CD4-positive, alpha-beta memory T cell (primary cell): ENCODE measurements around the gene HCFC1. TPM values are rescaled to one million over a fixed set of nuclear protein-coding genes. Genes with fewer than 3 reads are reported as not detected.
A peak's percentile ranks its signal among the peaks of the same experiment; 100 is the strongest.

Experiments
- CTCF ChIA-PET: fragments of 350-600 bp; sonication (Branson Sonifier 250); formaldehyde crosslinking; loops from one replicate; lab custom pipeline; 2021; ENCODE audit warnings: inconsistent platforms; ENCODE audit not compliant: partially characterized antibody; lab: Charles Lee
- POLR2A ChIA-PET: fragments of 350-600 bp; sonication (Branson Sonifier 250); formaldehyde crosslinking; loops from one replicate; lab custom pipeline; 2021; ENCODE audit not compliant: partially characterized antibody; lab: Charles Lee
- DNase-seq, 5 donors: peaks; one replicate each; pipeline versions ENCODE4 v3.0.0 to v3.0.0-alpha.2; 2020 to 2022; ENCODE audit warnings: mixed read lengths in 1 of 5
- H3K27ac ChIP-seq: one replicate; pipeline ENCODE4 v1.7.0; 2013; ENCODE audit warnings: low read depth, low read length
- H3K27me3 ChIP-seq: 2 replicates; pipeline ENCODE4 v1.7.0; 2013; ENCODE audit warnings: mild to moderate bottlenecking, low read length, moderate library complexity; ENCODE audit not compliant: insufficient read depth
- H3K36me3 ChIP-seq: 2 replicates; pipeline ENCODE4 v1.7.0; 2013; ENCODE audit warnings: mild to moderate bottlenecking, low read length, moderate library complexity; ENCODE audit not compliant: insufficient read depth
- H3K4me1 ChIP-seq: 2 replicates; pipeline ENCODE4 v1.7.0; 2013; ENCODE audit warnings: mild to moderate bottlenecking, low read length, moderate library complexity; ENCODE audit not compliant: insufficient read depth
- H3K4me3 ChIP-seq, 2 donors: one replicate each; pipeline ENCODE4 v1.7.0; 2013; ENCODE audit warnings: low read length in 2 of 2, mild to moderate bottlenecking in 1 of 2
- H3K9me3 ChIP-seq, 2 donors: one replicate each; pipeline ENCODE4 v1.7.0; 2013; ENCODE audit warnings: low read length in 2 of 2, control low read depth in 1 of 2; ENCODE audit not compliant: control insufficient read depth in 1 of 2
- H3K27ac Mint-ChIP-seq, 7 donors: one replicate each; pipeline ENCODE4 v1.8.0; 2020 to 2021; ENCODE audit warnings: mixed read lengths in 7 of 7, mild to moderate bottlenecking in 6 of 7, inconsistent platforms in 3 of 7, moderate library complexity in 3 of 7
- H3K27me3 Mint-ChIP-seq, 2 donors: one replicate each; pipeline ENCODE4 v1.8.0; 2020 to 2021; ENCODE audit warnings: mixed read lengths in 2 of 2
- H3K36me3 Mint-ChIP-seq, 2 donors: one replicate each; pipeline ENCODE4 v1.8.0; 2020 to 2021; ENCODE audit warnings: mixed read lengths in 2 of 2, inconsistent platforms in 1 of 2, mild to moderate bottlenecking in 1 of 2
- H3K4me1 Mint-ChIP-seq, 4 donors: one replicate each; pipeline ENCODE4 v1.8.0; 2020 to 2021; ENCODE audit warnings: mixed read lengths in 4 of 4, mild to moderate bottlenecking in 1 of 4
- H3K4me3 Mint-ChIP-seq, 8 donors: one replicate each; pipeline ENCODE4 v1.8.0; 2020 to 2021; ENCODE audit warnings: mixed read lengths in 8 of 8, mild to moderate bottlenecking in 7 of 8, moderate library complexity in 6 of 8, inconsistent platforms in 3 of 8
- H3K9me3 Mint-ChIP-seq, 8 donors: one replicate each; pipeline ENCODE4 v1.8.0; 2020 to 2021; ENCODE audit warnings: mixed read lengths in 8 of 8, mild to moderate bottlenecking in 5 of 8, inconsistent platforms in 3 of 8, moderate library complexity in 1 of 8
- intact Hi-C: fragments of 100-400 bp; cut with micrococcal nuclease; formaldehyde crosslinking; loops from one replicate; pipeline ENCODE4 v1.15.1; 2023
- polyA plus RNA-seq, 2 donors: library from polyadenylated mRNA; unstranded; fragments of 300-500 nt; fragmentation: Illumina TruSeq; gene quantifications; one replicate each; pipeline ENCODE4 v1.2.3, GENCODE V29; 2021
- total RNA-seq, 2 experiments: library from RNA; stranded (reverse); gene quantifications; one replicate each; pipeline ENCODE4 v1.2.3, GENCODE V29; 2021

Gene HCFC1
- total and polyA plus RNA-seq, 4 experiments from 2014 or later = 1.6 to 53.4 (median 33.7) TPM

DNA sequence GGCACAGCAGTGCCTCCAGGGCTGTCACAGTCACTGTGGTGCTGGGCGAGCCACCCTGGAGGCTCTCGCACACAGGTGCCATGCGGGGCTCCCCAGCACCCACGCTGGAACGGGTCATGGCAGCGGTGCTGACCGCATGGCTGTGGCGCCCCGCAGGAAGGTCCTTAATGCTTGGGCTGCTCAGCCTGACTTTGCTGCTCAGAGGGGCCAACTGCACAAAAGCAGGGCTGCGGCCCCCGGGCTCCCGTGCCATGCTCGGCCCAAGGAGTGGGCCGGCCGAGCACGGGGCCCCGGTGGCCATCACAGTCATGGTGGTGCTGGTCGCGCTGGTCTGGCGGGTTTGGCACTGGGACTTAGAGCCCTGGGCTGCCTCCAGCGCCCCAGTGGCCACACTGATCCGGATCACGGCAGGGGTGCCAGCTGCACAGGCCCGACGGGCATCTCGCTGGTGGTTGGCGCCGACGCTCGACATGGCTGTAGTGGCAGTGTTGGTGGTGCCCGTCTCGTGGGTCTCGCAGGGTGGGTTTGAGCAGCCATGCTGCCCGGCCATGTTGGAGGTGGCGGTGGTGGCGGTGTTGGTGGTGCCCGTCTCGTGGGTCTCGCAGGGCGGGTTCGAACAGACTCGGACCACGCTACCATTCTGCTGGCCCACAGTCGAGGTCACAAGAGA, 16.9 kb downstream of the HCFC1 start:
- Mint-ChIP-seq H3K4me1 (peaks cover 0 to 7% (median 2%) of the 10 kb centered on the region in 4 donors), H3K9me3 (peaks cover 0 to 6% (median 0%) of the 10 kb centered on the region in 8 donors), H3K27me3 (no peaks in the 10 kb centered on the region), H3K4me3 (no peak overlapping the region), H3K36me3 (peaks cover 45 to 46% of the 10 kb centered on the region in 2 donors), H3K27ac (peak overlapping the region in 3 of 7 donors; percentile 65 to 81 (median 77))
- intact Hi-C loops = loop anchor here (5.0 kb wide), 1 partner anchor 267 kb away; the partner anchor contains the start of gene SLC6A8
- DNase-seq = peak in 1 of 5 donors; percentile 18
- Histone ChIP-seq H3K27me3 (no peaks in the 10 kb centered on the region), H3K9me3 (no peaks in the 10 kb centered on the region), H3K27ac (no peak overlapping the region), H3K36me3 (peaks cover 60% of the 10 kb centered on the region), H3K4me3 (no peak overlapping the region), H3K4me1 (peaks cover 4% of the 10 kb centered on the region)
- ChIA-PET CTCF (no interaction called here), POLR2A (no interaction called here)

DNA sequence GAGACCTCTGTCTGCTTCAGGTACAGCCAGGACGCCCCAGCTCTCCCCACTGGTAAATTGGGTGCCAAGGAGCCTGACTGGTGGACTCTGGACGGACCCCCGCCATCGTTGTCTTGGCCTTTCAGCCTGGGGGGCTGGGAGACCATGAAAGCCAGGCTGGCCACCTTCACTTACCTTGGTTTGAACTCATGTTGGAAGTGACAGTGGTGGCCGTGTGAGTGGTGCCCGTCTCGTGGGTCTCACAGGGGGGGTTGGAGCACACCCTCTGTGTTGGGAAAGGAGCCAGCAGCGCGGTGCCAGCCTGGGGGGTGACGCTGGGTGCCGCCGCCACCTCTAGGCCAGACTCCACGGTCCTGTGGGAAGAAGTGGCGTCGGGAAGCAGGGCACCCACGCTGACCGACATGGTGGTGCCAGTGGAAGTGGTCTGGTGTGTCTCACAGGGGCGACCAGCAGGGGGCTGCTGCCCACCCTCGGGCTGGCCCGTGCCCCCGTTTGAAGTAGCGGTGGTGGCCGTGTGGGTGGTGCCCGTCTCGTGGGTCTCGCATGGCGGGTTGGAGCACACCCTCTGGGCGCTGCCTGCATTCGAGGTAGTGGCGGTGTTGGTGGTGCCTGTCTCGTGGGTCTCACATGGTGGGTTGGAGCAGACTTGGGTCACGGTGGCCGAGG, 17.6 kb downstream of the HCFC1 start:
- Histone ChIP-seq H3K27ac (peak overlapping the region; percentile 31), H3K9me3 (no peaks in the 10 kb centered on the region), H3K4me3 (no peak overlapping the region), H3K4me1 (peaks cover 4% of the 10 kb centered on the region), H3K36me3 (peaks cover 55% of the 10 kb centered on the region), H3K27me3 (no peaks in the 10 kb centered on the region)
- POLR2A ChIA-PET = interaction anchor here (21.2 kb wide), 1 partner anchor 27 kb away, joined by 447 read pairs; the partner anchor contains the start of genes ARHGAP4 and NAA10
- Mint-ChIP-seq H3K4me3 (no peak overlapping the region), H3K27ac (peak overlapping the region in 2 of 7 donors; percentile 65 to 81), H3K9me3 (peaks cover 0 to 8% (median 0%) of the 10 kb centered on the region in 8 donors), H3K27me3 (no peaks in the 10 kb centered on the region), H3K4me1 (peaks cover 0 to 7% (median 2%) of the 10 kb centered on the region in 4 donors), H3K36me3 (peaks cover 43 to 47% of the 10 kb centered on the region in 2 donors)
- intact Hi-C loops = loop anchor here (1.0 to 5.0 kb wide), 2 partner anchors 190 to 267 kb away; partner anchors contain the start of genes PLXNB3 and SLC6A8
- CTCF ChIA-PET = interaction anchor here (1.2 to 4.7 kb wide), 3 partner anchors 14 to 191 kb away, joined by 3 to 19 read pairs (median 12); partner anchors contain the start of gene PLXNB3
- peak in 1 of 5 donors; percentile 31 for DNase-seq

DNA sequence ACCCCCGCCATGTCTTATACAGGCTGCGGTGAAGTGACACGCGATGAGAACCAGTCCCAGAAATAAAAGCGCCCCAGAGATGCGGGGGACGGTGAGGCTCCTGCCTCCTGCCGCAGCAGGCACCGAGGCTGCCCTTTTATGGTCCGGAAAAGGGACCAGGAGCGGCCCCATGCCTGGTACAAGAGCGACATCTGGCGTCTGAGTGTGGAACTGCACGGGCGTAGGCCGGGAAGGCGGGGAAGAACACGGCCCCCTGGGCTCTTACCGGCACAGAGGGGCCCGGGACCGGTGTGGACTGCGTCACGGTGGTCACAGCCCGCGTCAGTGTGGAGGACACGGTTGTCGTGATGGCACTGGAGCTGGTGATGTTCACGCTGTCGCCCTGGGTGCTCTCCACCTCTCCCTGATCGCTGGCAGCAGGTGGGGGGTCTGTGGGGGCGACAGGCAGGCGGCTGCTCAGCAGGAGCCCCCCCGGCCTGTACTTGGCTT, 18.2 kb downstream of the HCFC1 start:
- ChIA-PET CTCF (interaction anchor here (1.1 to 4.7 kb wide), 4 partner anchors 14 to 190 kb away, joined by 3 to 19 read pairs (median 8); partner anchors contain the start of gene PLXNB3), POLR2A (interaction anchor here (1.2 to 21.2 kb wide), 2 partner anchors 13 to 26 kb away, joined by 4 to 447 read pairs; partner anchors contain the start of genes ARHGAP4 and NAA10)
- Histone ChIP-seq H3K9me3 (no peaks in the 10 kb centered on the region), H3K36me3 (peaks cover 48% of the 10 kb centered on the region), H3K4me3 (no peak overlapping the region), H3K4me1 (peaks cover 4% of the 10 kb centered on the region), H3K27me3 (no peaks in the 10 kb centered on the region), H3K27ac (peak overlapping the region; percentile 31)
- intact Hi-C loops = loop anchor here (1.0 to 5.0 kb wide), 2 partner anchors 189 to 266 kb away; partner anchors contain the start of genes PLXNB3 and SLC6A8
- Mint-ChIP-seq H3K27ac (peak overlapping the region in 6 of 7 donors; percentile 57 to 84 (median 74)), H3K4me1 (peaks cover 0 to 7% (median 2%) of the 10 kb centered on the region in 4 donors), H3K27me3 (no peaks in the 10 kb centered on the region), H3K4me3 (peak overlapping the region in 1 of 8 donors; percentile 43), H3K36me3 (peaks cover 43 to 46% of the 10 kb centered on the region in 2 donors), H3K9me3 (peaks cover 0 to 8% (median 0%) of the 10 kb centered on the region in 8 donors)
- peak; percentile 76 to 82 (median 78) for DNase-seq

DNA sequence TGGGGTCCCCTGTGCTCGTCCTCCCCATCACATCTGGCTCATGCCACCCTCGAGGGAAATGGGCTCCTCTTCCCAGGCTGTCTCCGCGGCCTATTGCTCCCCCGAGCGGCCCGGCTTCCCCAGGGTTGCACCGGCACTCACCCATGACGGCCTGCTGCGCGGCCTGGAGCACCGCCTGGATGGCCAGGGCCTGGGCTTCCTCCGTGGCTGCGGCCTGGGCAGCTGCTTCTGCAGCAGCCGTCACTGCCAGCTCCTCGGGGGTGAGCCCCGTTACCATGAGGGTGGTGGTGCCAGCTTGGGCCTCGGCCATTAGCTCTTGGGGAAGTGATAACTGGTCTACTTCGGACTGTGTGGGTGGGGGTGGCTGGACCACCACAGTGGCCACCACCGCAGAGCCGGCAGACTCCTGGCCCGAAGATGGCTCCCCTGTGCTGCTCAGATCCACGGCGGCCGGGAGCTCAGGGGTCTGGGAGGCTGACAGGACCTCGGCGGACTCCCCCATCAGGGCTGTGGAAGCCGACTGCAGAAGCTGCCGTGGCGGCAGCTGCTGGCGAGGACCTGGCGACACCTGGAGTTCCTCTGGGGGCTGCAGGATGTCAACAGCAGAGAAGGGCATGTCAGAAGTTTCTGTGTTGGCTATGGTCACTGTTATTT, 19.1 kb downstream of the HCFC1 start:
- H3K4me3 ChIP-seq = no peak overlapping the region
- H3K4me1 ChIP-seq = peaks cover 4% of the 10 kb centered on the region
- H3K27ac Mint-ChIP-seq = peak overlapping the region in 1 of 7 donors; percentile 35
- intact Hi-C loops = loop anchor here (1.0 to 5.0 kb wide), 2 partner anchors 188 to 265 kb away; partner anchors contain the start of genes PLXNB3 and SLC6A8
- peaks cover 40% of the 10 kb centered on the region for H3K36me3 ChIP-seq
- ChIA-PET POLR2A (interaction anchor here (1.2 to 21.2 kb wide), 2 partner anchors 14 to 25 kb away, joined by 4 to 447 read pairs; partner anchors contain the start of genes ARHGAP4 and NAA10), CTCF (interaction anchor here (0.9 to 4.7 kb wide), 6 partner anchors 15 to 343 kb away, joined by 3 to 19 read pairs (median 4); partner anchors contain the start of gene PLXNB3)
- H3K27me3 ChIP-seq = no peaks in the 10 kb centered on the region
- no peaks in the 10 kb centered on the region for H3K27me3 Mint-ChIP-seq
- H3K27ac ChIP-seq = no peak overlapping the region
- H3K36me3 Mint-ChIP-seq = peaks cover 39 to 44% of the 10 kb centered on the region in 2 donors
- peak in 1 of 5 donors; percentile 8 for DNase-seq
- no peaks in the 10 kb centered on the region for H3K9me3 ChIP-seq
- H3K9me3 Mint-ChIP-seq = peaks cover 0 to 8% (median 0%) of the 10 kb centered on the region in 8 donors
- peaks cover under 1 to 8% (median 3%) of the 10 kb centered on the region in 4 donors for H3K4me1 Mint-ChIP-seq
- no peak overlapping the region for H3K4me3 Mint-ChIP-seq

DNA sequence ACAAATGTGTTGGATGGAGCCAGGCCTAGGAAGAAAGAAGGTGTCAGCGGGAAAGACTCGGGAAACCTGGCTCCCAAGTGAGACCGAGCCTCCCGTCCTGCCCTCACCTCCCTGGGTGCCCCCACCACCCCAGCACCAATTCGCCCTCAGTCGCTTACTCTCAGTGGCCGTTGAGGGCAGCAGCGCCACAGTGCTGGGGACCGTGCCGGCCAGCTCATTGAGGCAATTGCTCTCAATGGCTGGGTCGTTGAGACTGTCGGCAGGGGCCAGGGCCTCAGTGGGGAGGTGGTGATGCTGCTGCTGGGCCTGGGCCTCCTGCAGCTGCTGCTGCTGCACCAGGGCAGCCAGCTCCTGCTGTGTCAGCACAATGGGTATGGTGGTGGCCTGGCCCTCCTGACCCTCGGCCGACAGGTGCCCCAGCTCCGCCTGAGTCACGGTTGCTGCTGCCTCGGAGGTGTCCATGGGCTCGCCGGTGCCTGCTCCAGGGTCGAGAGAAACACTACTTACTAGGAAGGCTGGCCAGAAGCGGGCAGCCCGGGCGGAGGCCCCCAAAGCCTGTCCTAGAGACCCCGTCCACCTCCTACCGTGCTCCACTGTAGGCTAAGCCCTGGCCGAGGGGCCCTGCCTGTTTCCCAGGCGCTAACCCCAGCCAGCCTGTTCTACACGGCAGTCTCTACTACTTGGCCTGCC, 19.8 kb downstream of the HCFC1 start:
- intact Hi-C loops = loop anchor here (5.0 kb wide), 1 partner anchor 265 kb away; the partner anchor contains the start of gene SLC6A8
- ChIA-PET CTCF (interaction anchor here (0.9 to 4.7 kb wide), 6 partner anchors 16 to 342 kb away, joined by 3 to 19 read pairs (median 4); partner anchors contain the start of gene PLXNB3), POLR2A (interaction anchor here (1.2 to 21.2 kb wide), 2 partner anchors 15 to 25 kb away, joined by 4 to 447 read pairs; partner anchors contain the start of genes ARHGAP4 and NAA10)
- Mint-ChIP-seq H3K27ac (no peak overlapping the region), H3K9me3 (peaks cover 0 to 8% (median 0%) of the 10 kb centered on the region in 8 donors), H3K36me3 (peaks cover 37 to 40% of the 10 kb centered on the region in 2 donors), H3K4me1 (peaks cover 5 to 14% (median 7%) of the 10 kb centered on the region in 4 donors), H3K4me3 (no peak overlapping the region), H3K27me3 (no peaks in the 10 kb centered on the region)
- H3K27ac ChIP-seq = no peak overlapping the region
- no peaks in the 10 kb centered on the region for H3K9me3 ChIP-seq
- peak in 1 of 5 donors; percentile 28 for DNase-seq
- peaks cover 33% of the 10 kb centered on the region for H3K36me3 ChIP-seq
- no peak overlapping the region for H3K4me3 ChIP-seq
- H3K27me3 ChIP-seq = no peaks in the 10 kb centered on the region
- peaks cover 9% of the 10 kb centered on the region for H3K4me1 ChIP-seq
